NCI-H1694 treated with DMSO at 0.1 percent for 48 hours (cell line): ENCODE data around the gene WRAP73.
"Not testable (repeated sequence)": the region's sequence is repeated elsewhere in the genome, so short reads cannot be mapped to it uniquely, and the experiment has no call there.

Experiments
- DNase-seq: peaks from one replicate; lab custom pipeline; 2025; lab: John Stamatoyannopoulos, UW

WRAP73 gene

GRCh38 chr1:3630161-3630611 lies 19.7 kb downstream of the WRAP73 start:
- no peak for DNase-seq

- DNase-seq = no peak
Observed at GRCh38 chr1:3629561-3630160, 20.2 kb downstream of the WRAP73 start.

GRCh38 chr1:3628445-3628844 lies 21.5 kb downstream of the WRAP73 start:
- DNase-seq = no peak

- no peak for DNase-seq
Observed at GRCh38 chr1:3627515-3628253, 22.2 kb downstream of the WRAP73 start.

GRCh38 chr1:3626025-3626424 lies 23.9 kb downstream of the WRAP73 start:
- no peak for DNase-seq

GRCh38 chr1:3625151-3625907 lies 24.6 kb downstream of the WRAP73 start:
- DNase-seq = no peak

GRCh38 chr1:3624200-3625136 lies 25.4 kb downstream of the WRAP73 start, which contains the start of gene TPRG1L:
TSS of gene TPRG1L (plus strand) at chr1:3625015. CDS start at chr1:3625073, 58 bp downstream.
- DNase-seq = peak; percentile 87

- DNase-seq = no peak
Observed at GRCh38 chr1:3623441-3624199, 26.3 kb downstream of the WRAP73 start.

- DNase-seq = not testable (repeated sequence)
Observed at GRCh38 chr1:3622102-3622501, 27.8 kb downstream of the WRAP73 start.

GRCh38 chr1:3621151-3621671 lies 28.7 kb downstream of the WRAP73 start:
- DNase-seq = not testable (repeated sequence)

- DNase-seq = no peak
Observed at GRCh38 chr1:3620708-3621107, 29.2 kb downstream of the WRAP73 start.

GRCh38 chr1:3618881-3619671 lies 30.8 kb downstream of the WRAP73 start:
- peak; percentile 69 for DNase-seq

GRCh38 chr1:3618531-3618880 lies 31.4 kb downstream of the WRAP73 start:
- DNase-seq = no peak

- DNase-seq = no peak
Observed at GRCh38 chr1:3617806-3618345, 32.0 kb downstream of the WRAP73 start.

GRCh38 chr1:3616861-3617260 lies 33.0 kb downstream of the WRAP73 start:
- DNase-seq = no peak

GRCh38 chr1:3614755-3615742 lies 34.9 kb downstream of the WRAP73 start:
- DNase-seq = no peak

GRCh38 chr1:3612123-3612522 lies 37.8 kb downstream of the WRAP73 start:
- no peak for DNase-seq
